IPS-15b (cell line): ENCODE results near the gene ATP6V0D1.
"Not testable (repeated sequence)": the region's sequence is repeated elsewhere in the genome, so short reads cannot be mapped to it uniquely, and the experiment has no call there.

Source experiments
- H3K27me3 ChIP-seq: one replicate; pipeline ENCODE4 v1.6.1; 2013; ENCODE audit warnings: low read length; ENCODE audit not compliant: control insufficient read depth, insufficient read depth
- H3K36me3 ChIP-seq: one replicate; pipeline ENCODE4 v1.6.1; 2013; ENCODE audit warnings: low read length; ENCODE audit not compliant: control insufficient read depth, insufficient read depth
- H3K4me1 ChIP-seq: one replicate; pipeline ENCODE4 v1.6.1; 2013; ENCODE audit warnings: mild to moderate bottlenecking, low read length; ENCODE audit not compliant: control insufficient read depth, insufficient read depth
- H3K4me3 ChIP-seq: one replicate; pipeline ENCODE4 v1.5.1; 2013; ENCODE audit warnings: low read depth, low read length
- H3K9ac ChIP-seq: one replicate; pipeline ENCODE4 v1.6.1; 2013; ENCODE audit warnings: low read depth, mild to moderate bottlenecking, low read length
- H3K9me3 ChIP-seq: one replicate; pipeline ENCODE4 v1.6.1; 2013; ENCODE audit warnings: mild to moderate bottlenecking, low read length; ENCODE audit not compliant: control insufficient read depth, insufficient read depth

Gene ATP6V0D1

DNA sequence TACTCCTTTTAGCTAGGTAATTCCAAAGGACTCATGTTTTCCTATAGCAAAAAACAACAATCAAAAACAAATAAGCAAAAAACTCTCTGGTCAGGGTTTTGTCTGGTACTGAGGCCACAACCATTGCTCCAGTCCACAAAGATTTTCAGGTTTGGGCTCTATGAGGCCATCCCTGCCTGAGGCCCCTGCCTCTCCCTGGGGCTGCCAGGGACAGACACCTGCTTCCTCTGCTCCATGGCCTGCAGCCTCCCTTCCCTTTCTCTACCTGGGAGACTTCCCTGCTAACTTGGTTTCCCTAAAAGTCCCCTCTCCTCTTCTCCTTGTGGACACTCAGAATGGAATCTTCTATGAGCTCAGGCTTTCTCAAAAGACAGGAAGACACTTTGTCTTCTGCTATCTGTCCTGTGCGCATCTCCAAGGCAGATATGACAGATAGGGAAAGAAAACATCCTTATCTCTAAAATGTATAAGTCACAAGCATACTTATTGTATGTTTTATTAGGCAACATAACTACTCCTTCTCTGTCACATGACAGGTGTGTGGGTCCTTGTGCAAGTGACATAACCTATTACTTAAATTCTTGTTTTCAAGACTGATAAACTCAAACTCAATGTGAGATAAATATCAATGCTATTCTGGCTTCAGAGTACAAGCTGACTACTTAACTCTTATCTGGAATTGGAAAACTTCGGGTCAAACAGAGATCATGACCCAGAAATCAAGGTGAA lies 63.5 kb downstream of the ATP6V0D1 start:
- Histone ChIP-seq H3K4me3 (no peak overlapping the region), H3K9me3 (no peaks in the 10 kb centered on the region), H3K4me1 (peaks cover 11% of the 10 kb centered on the region), H3K36me3 (peaks cover 2% of the 10 kb centered on the region), H3K9ac (no peak overlapping the region), H3K27me3 (no peaks in the 10 kb centered on the region)

- Histone ChIP-seq H3K27me3 (no peaks in the 10 kb centered on the region), H3K4me1 (peaks cover 9% of the 10 kb centered on the region), H3K4me3 (peak within 1 kb of the TSS; percentile 58), H3K9me3 (no peaks in the 10 kb centered on the region), H3K36me3 (peaks cover 2% of the 10 kb centered on the region), H3K9ac (no peak within 1 kb of the TSS)
Observed at GRCh38 chr16:67415872-67416793, 64.8 kb downstream of the ATP6V0D1 start, which contains the start of gene ZDHHC1. TSS of gene ZDHHC1 (minus strand) at chr16:67416477. CDS start at chr16:67407775, 8,702 bp downstream.

GRCh38 chr16:67415421-67415820 lies 65.5 kb downstream of the ATP6V0D1 start:
- H3K9ac ChIP-seq, H3K4me1 ChIP-seq, H3K27me3 ChIP-seq, H3K36me3 ChIP-seq, H3K9me3 ChIP-seq: not testable (repeated sequence)
- H3K4me3 ChIP-seq, result peak overlapping the region; percentile 58

DNA sequence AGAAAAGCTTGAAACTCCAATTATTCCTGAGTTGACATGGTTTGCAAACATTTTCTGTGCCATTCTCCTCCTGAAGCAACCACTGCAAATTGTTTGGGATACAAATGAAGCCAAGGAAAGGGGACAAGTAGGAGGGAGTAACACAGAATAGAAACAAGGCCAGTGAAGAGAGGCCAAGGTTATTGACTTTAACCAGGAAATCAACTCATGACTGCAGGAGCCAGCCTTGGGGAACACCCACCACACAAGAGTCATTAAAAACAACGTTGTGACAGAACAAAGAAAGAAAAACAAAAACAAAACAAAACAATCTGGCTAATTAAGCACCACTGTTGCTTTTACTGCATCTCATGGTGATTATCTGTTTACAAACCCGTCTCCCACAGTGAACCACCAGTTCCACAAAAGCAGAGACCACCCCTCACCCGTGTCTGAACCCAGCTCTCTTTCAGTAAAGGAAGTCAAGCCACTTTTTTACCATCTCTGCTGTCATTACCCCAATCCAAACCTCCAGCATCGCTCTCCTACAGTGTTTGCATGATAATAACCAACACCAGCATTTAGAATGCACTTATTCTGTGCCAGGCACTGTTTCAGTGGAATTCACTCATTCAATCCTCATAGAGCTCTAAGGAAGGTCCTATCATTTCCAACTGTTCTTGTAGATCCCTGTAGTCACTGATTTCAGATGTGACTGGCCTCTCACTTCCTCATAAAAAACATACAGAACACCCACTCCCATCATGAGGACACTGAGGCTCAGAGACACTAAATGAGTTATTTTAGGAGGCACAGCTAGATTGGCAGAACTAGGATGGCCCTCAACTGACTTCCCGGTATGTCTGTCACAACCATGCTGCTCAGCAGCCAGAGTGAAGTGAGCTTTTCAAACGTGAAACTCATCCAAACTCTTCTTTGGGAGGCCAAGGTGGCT lies 66.7 kb downstream of the ATP6V0D1 start:
- no peaks in the 10 kb centered on the region for H3K27me3 ChIP-seq
- H3K9me3 ChIP-seq, result no peaks in the 10 kb centered on the region
- H3K36me3 ChIP-seq, result no peaks in the 10 kb centered on the region
- H3K4me1 ChIP-seq, result peaks cover 14% of the 10 kb centered on the region
- H3K4me3 ChIP-seq, result no peak overlapping the region
- no peak overlapping the region for H3K9ac ChIP-seq

DNA sequence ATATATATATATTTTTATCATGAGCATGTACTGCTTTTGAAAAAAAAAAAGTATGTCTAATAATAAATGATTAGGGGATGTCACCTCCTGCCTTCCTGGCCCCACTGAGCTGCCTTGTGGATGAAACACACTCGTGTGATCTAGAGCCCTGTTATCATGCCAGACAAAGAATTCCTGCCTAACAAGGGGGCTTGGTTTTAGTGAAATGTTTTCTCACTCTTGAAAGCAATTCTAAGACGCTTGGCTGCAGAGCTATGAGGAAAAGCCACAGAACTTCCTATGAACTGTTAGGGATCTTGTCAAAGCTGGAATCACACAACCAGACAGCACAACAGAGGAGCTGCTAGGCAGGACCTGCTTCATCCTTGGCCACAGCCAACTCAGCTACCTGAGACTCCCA lies 68.7 kb downstream of the ATP6V0D1 start:
- H3K9ac ChIP-seq, result no peak overlapping the region
- peaks cover 17% of the 10 kb centered on the region for H3K4me1 ChIP-seq
- no peaks in the 10 kb centered on the region for H3K9me3 ChIP-seq
- no peaks in the 10 kb centered on the region for H3K27me3 ChIP-seq
- no peak overlapping the region for H3K4me3 ChIP-seq
- no peaks in the 10 kb centered on the region for H3K36me3 ChIP-seq

GRCh38 chr16:67411339-67411738 lies 69.6 kb downstream of the ATP6V0D1 start:
- no peaks in the 10 kb centered on the region for H3K36me3 ChIP-seq
- H3K9me3 ChIP-seq, result no peaks in the 10 kb centered on the region
- no peaks in the 10 kb centered on the region for H3K27me3 ChIP-seq
- H3K4me3 ChIP-seq, result no peak overlapping the region
- peaks cover 18% of the 10 kb centered on the region for H3K4me1 ChIP-seq
- H3K9ac ChIP-seq, result no peak overlapping the region

DNA sequence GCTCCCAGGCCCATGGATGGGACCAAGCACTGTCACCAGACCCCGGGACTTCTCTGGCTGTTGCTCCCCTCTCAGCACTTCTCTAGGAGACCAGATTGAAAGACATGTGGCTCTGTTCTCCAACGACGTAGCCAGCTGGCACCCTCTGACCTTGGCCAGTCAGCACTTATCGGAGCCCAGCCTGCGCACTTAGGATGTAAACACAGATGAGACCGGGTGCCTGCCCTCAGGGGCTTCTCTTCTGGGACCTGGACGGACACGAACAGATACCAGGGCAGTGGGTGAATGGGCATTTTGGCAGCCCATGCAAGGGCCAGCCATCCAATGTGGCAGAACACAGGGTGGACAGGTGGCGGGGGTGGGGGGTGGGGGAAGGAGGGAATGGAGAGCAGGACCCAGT lies 71.3 kb downstream of the ATP6V0D1 start:
- Histone ChIP-seq H3K4me1 (peaks cover 18% of the 10 kb centered on the region), H3K27me3 (no peaks in the 10 kb centered on the region), H3K36me3 (no peaks in the 10 kb centered on the region), H3K4me3 (no peak overlapping the region), H3K9me3 (no peaks in the 10 kb centered on the region), H3K9ac (no peak overlapping the region)

DNA sequence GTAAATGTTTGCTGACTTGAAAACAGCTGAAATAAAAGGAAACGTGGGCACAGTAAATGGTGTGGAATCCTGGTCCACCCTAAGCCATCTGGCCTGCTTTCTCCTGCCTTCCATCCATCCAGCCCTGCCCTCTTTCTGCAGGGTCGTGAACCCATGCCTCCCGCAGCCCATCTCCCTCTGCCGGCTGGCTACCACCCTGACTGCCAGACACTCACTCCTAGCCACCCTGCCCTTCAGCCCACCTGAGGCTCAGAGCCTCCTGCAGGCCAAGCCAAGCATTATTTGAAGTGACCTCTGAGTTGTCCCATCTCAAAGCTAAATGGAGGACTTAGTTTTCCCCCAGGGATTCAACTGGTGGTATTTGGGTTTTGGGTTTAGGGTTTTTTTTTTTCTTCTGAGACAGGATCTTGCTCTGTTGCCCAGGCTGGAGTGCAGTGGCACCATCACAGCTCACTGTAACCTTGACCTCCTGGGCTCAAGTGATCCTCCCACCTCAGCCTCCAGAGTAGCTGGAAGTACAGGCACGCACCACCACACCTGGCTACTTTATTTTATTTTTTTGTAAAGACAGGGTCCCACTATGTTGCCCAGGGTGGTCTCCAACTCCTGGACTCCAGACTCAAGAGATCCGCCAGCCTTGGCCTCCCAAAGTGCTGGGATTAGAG lies 73.0 kb downstream of the ATP6V0D1 start:
- no peaks in the 10 kb centered on the region for H3K27me3 ChIP-seq
- no peak overlapping the region for H3K4me3 ChIP-seq
- no peak overlapping the region for H3K9ac ChIP-seq
- no peaks in the 10 kb centered on the region for H3K9me3 ChIP-seq
- peaks cover 12% of the 10 kb centered on the region for H3K4me1 ChIP-seq
- no peaks in the 10 kb centered on the region for H3K36me3 ChIP-seq

GRCh38 chr16:67407176-67407787 lies 73.7 kb downstream of the ATP6V0D1 start:
- Histone ChIP-seq H3K4me3 (no peak overlapping the region), H3K4me1 (peaks cover 12% of the 10 kb centered on the region), H3K9me3 (no peaks in the 10 kb centered on the region), H3K9ac (peak overlapping the region; percentile 12), H3K36me3 (no peaks in the 10 kb centered on the region), H3K27me3 (no peaks in the 10 kb centered on the region)

DNA sequence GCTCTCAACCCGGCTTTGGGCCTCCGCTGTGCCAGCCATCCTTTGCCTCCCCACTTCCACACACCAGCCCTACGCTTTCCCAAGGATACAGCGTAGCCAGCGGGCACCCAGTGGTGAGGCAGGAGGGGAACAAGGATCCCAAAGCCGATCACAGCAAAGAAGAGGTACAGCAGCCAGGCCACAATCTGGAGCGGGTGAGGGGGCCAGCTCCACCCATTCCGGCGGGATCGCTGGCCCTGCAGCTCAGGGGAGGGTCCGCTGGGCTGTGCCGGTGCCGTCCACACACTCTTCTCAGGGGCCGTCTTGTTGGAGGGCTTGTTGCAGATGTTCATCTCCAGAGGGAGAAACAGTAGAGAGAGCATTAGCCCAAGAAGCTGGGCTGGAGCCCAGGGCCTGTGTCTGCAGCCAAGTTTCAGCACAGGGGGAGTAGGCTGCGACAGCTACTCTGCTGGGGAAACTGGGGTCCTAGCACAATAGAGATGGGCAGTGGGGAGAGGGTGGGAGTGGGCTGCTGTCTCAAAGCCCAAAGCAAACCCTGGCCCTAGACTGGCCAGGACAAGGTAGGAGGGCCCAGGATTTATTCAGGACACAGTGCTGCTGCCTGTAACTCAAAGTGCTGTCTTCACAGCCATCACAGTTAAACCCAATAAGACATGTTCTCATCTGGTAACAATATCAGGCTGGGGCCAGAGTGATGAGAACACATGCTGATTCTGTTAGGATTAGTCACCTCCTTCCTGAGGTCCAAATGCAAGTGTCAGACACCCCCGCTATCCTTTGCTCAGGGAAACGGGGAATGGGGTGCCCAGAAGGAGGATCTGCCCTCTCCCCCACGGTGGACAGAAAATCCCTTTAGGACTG lies 74.6 kb downstream of the ATP6V0D1 start:
- Histone ChIP-seq H3K27me3 (no peaks in the 10 kb centered on the region), H3K9me3 (no peaks in the 10 kb centered on the region), H3K4me1 (peaks cover 12% of the 10 kb centered on the region), H3K9ac (no peak overlapping the region), H3K36me3 (no peaks in the 10 kb centered on the region), H3K4me3 (no peak overlapping the region)
